Psoas muscle (tissue), 8 donors: Measurements from ENCODE around the gene TLE3. TPM values are rescaled to one million over a fixed set of nuclear protein-coding genes. Genes with fewer than 3 reads are reported as not detected.
A peak's percentile ranks its signal among the peaks of the same experiment; 100 is the strongest.
"Not testable (repeated sequence)": the region's sequence is repeated elsewhere in the genome, so short reads cannot be mapped to it uniquely, and the experiment has no call there.

Experiments
- ATAC-seq, 4 donors: fragments of 200-7000 bp; cut with Tn5 transposase; one replicate each; pipeline ENCODE4 v1.9.1; 2020; ENCODE audit warnings: moderate library complexity in 3 of 4, mild to moderate bottlenecking in 2 of 4
- DNase-seq, 2 donors: peaks; one replicate each; pipeline ENCODE4 v3.0.0-alpha.2; 2020
- H3K27ac ChIP-seq: fragments of 200-600 bp; one replicate; pipeline ENCODE4 v1.8.0; 2022
- H3K27me3 ChIP-seq, 3 donors: fragments of 200-600 bp in 1 of 3; one replicate each; pipeline versions ENCODE4 v1.6.1 to v1.8.0; 2013 to 2022; ENCODE audit warnings: low read length in 2 of 3, mild to moderate bottlenecking in 2 of 3, moderate library complexity in 1 of 3; ENCODE audit not compliant: insufficient read depth in 3 of 3
- H3K36me3 ChIP-seq, 2 donors: fragments of 200-600 bp in 1 of 2; one replicate each; pipeline versions ENCODE4 v1.6.1 to v1.8.0; 2013 to 2022; ENCODE audit warnings: low read depth in 1 of 2, mild to moderate bottlenecking in 1 of 2, moderate library complexity in 1 of 2; ENCODE audit not compliant: insufficient read depth in 1 of 2
- H3K4me1 ChIP-seq: fragments of 200-600 bp; one replicate; pipeline ENCODE4 v1.8.0; 2022
- H3K4me3 ChIP-seq: fragments of 200-600 bp; one replicate; pipeline ENCODE4 v1.8.0; 2022; ENCODE audit warnings: mild to moderate bottlenecking
- H3K9me3 ChIP-seq: fragments of 200-600 bp; one replicate; pipeline ENCODE4 v1.8.0; 2022
- CTCF ChIP-seq: fragments of 200-600 bp; IDR thresholded peaks from one replicate; pipeline ENCODE4 v1.8.0; 2022; ENCODE audit warnings: antibody characterized with exemption
- WGBS, 3 donors: extraction: QIAGEN DNeasy Blood & Tissue Kit; methylation state at CpG; one replicate each; pipeline versions ENCODE4 v1.1.6 to v1.1.7; 2013; 5-methylcytosine and 5-hydroxymethylcytosine counted together
- intact Hi-C, 2 donors: fragments of 100-400 bp; cut with DNase I; formaldehyde crosslinking; loops; one replicate each; pipeline versions ENCODE4 v1.11.0 to v1.14.2; 2022
- polyA plus RNA-seq, 3 donors: library from polyadenylated mRNA; stranded (reverse); fragments of 200-250 nt; gene quantifications; one replicate each; pipeline ENCODE4 v1.2.3, GENCODE V29; 2013
- total RNA-seq, 4 donors: library from RNA; stranded (reverse); fragmentation: NEBNext Ultra II Directional in 2 of 4; extraction: Animal tissue kit (Norgen Biotek cat#: 25700) in 2 of 4; gene quantifications; one replicate each; pipeline versions ENCODE4 v1.2.1 to v1.2.4, GENCODE V29; 2021 to 2023
- donor health status: healthy with polysubstance abuse.
- donor health status: DM: no; HTN: no; CAD: no; lungs with moderate emphysema.
- donor health status: Bipolar disorder and iron deficiency.
- donor health status: healthy.
- donor health status: DM: yes; HTN: yes; CAD: no.
- donor health status: DM: no; HTN: no; CAD: no.
- donor health status: DM: no; HTN: no; CAD: no.
- donor health status: DM: yes; HTN: yes; CAD: no.

The TLE3 gene
- total and polyA plus RNA-seq, 7 donors: 4.3 to 59.9 (median 10.8) TPM

- 88 to 93% (median 90%) methylated on average over 3 of the region's 3 CpGs for WGBS, 3 donors
- Histone ChIP-seq H3K27ac (no peak overlapping the region), H3K4me3 (no peak overlapping the region), H3K9me3 (no peaks in the 10 kb centered on the region), H3K4me1 (peaks cover 10% of the 10 kb centered on the region), H3K27me3 (no peaks in the 10 kb centered on the region), H3K36me3 (no peaks in the 10 kb centered on the region)
- no peak for ATAC-seq
- intact Hi-C loops: loop anchor here in 1 of 2 donors (10.0 kb wide), 1 partner anchor 148 kb away; no protein-coding TSS in a partner anchor
- TF ChIP-seq CTCF: no peak
- no peak for DNase-seq
Measured at GRCh38 chr15:70116317-70116716, 18.6 kb upstream of the TLE3 start.

GRCh38 chr15:70114221-70114620 lies 16.5 kb upstream of the TLE3 start:
- DNase-seq: no peak
- peaks cover 7% of the 10 kb centered on the region for H3K4me1 ChIP-seq
- no peak for TF ChIP-seq CTCF
- no peaks in the 10 kb centered on the region for H3K27me3 ChIP-seq
- no peaks in the 10 kb centered on the region for H3K36me3 ChIP-seq
- no peak overlapping the region for H3K4me3 ChIP-seq
- ATAC-seq: no peak
- WGBS, 3 donors: 90 to 97% (median 92%) methylated on average over 3 of the region's 3 CpGs
- H3K9me3 ChIP-seq: no peaks in the 10 kb centered on the region
- no peak overlapping the region for H3K27ac ChIP-seq
- intact Hi-C loops: loop anchor here in 1 of 2 donors (10.0 kb wide), 1 partner anchor 151 kb away; no protein-coding TSS in a partner anchor

GRCh38 chr15:70113304-70113700 lies 15.6 kb upstream of the TLE3 start:
- Histone ChIP-seq H3K27ac (no peak overlapping the region), H3K27me3 (no peaks in the 10 kb centered on the region), H3K4me3 (no peak overlapping the region), H3K9me3 (no peaks in the 10 kb centered on the region), H3K4me1 (peaks cover 7% of the 10 kb centered on the region), H3K36me3 (no peaks in the 10 kb centered on the region)
- TF ChIP-seq CTCF: no peak
- 64 to 79% (median 75%) methylated on average over 7 of the region's 7 CpGs for WGBS, 3 donors
- ATAC-seq: no peak
- peak; percentile 54 to 65 for DNase-seq
- intact Hi-C loops: loop anchor here in 1 of 2 donors (10.0 kb wide), 1 partner anchor 151 kb away; no protein-coding TSS in a partner anchor

GRCh38 chr15:70112572-70113303 lies 15.0 kb upstream of the TLE3 start:
- 78 to 86% (median 80%) methylated on average over 6 of the region's 9 CpGs for WGBS, 3 donors
- not testable (repeated sequence) for DNase-seq, H3K4me3 ChIP-seq, H3K27ac ChIP-seq, H3K27me3 ChIP-seq, H3K36me3 ChIP-seq, H3K9me3 ChIP-seq, H3K4me1 ChIP-seq, ATAC-seq
- intact Hi-C loops: loop anchor here in 1 of 2 donors (10.0 kb wide), 1 partner anchor 152 kb away; no protein-coding TSS in a partner anchor

GRCh38 chr15:70112074-70112395 lies 14.3 kb upstream of the TLE3 start:
- intact Hi-C loops: loop anchor here in 1 of 2 donors (10.0 kb wide), 1 partner anchor 153 kb away; no protein-coding TSS in a partner anchor
- peak overlapping the region; percentile 59 for H3K27ac ChIP-seq
- DNase-seq: no peak
- H3K36me3 ChIP-seq: no peaks in the 10 kb centered on the region
- H3K4me1 ChIP-seq: peaks cover 7% of the 10 kb centered on the region
- no peak for TF ChIP-seq CTCF
- peak overlapping the region; percentile 28 for H3K4me3 ChIP-seq
- H3K27me3 ChIP-seq: no peaks in the 10 kb centered on the region
- peak in 3 of 4 donors; percentile 16 to 29 (median 16) for ATAC-seq
- 38 to 52% (median 51%) methylated on average over 3 to 4 of the region's 4 CpGs for WGBS, 3 donors
- H3K9me3 ChIP-seq: no peaks in the 10 kb centered on the region
